CD4-positive, CD25-positive, alpha-beta regulatory T cell (primary cell): Measurements from ENCODE around the gene SLC49A3. TPM values are rescaled to one million over a fixed set of nuclear protein-coding genes. Genes with fewer than 3 reads are reported as not detected.
A peak's percentile ranks its signal among the peaks of the same experiment; 100 is the strongest.
"Not testable (repeated sequence)": the region's sequence is repeated elsewhere in the genome, so short reads cannot be mapped to it uniquely, and the experiment has no call there.

Source experiments
- ATAC-seq, 2 donors: fragments of 150-1000 bp; cut with Tn5 transposase; one replicate each; pipeline ENCODE4 v1.10.0; 2021; ENCODE audit warnings: low read depth in 2 of 2, moderate number of reproducible peaks in 2 of 2, moderate library complexity in 1 of 2
- DNase-seq, 3 donors: peaks; one replicate each; pipeline versions ENCODE4 v3.0.0 to v3.0.0-alpha.2; 2012 to 2022; ENCODE audit warnings: mixed read lengths in 1 of 3
- H3K27ac ChIP-seq: one replicate; pipeline ENCODE4 v1.7.0; 2013; ENCODE audit warnings: mild to moderate bottlenecking, low read length; ENCODE audit not compliant: insufficient read depth, poor library complexity, severe bottlenecking
- H3K27me3 ChIP-seq: one replicate; pipeline ENCODE4 v1.7.0; 2013; ENCODE audit warnings: low read length; ENCODE audit not compliant: control insufficient read depth, insufficient read depth
- H3K36me3 ChIP-seq: one replicate; pipeline ENCODE4 v1.7.0; 2013; ENCODE audit warnings: mild to moderate bottlenecking, low read length, moderate library complexity; ENCODE audit not compliant: control insufficient read depth, insufficient read depth
- H3K4me1 ChIP-seq: 2 replicates; pipeline ENCODE4 v1.7.0; 2013; ENCODE audit warnings: mild to moderate bottlenecking, low read length; ENCODE audit not compliant: insufficient read depth, control insufficient read depth, poor library complexity, severe bottlenecking
- H3K4me3 ChIP-seq: one replicate; pipeline ENCODE4 v1.7.0; 2013; ENCODE audit warnings: low read depth, mild to moderate bottlenecking, low read length, moderate library complexity
- H3K9me3 ChIP-seq, 2 experiments: 1 replicate in 1 of 2; 2 replicates in 1 of 2; pipeline ENCODE4 v1.7.0; 2013; ENCODE audit warnings: low read length in 2 of 2, mild to moderate bottlenecking in 1 of 2, moderate library complexity in 1 of 2; ENCODE audit not compliant: control insufficient read depth in 2 of 2
- H3K27ac Mint-ChIP-seq, 3 donors: one replicate each; pipeline ENCODE4 v1.8.0; 2020 to 2022; ENCODE audit warnings: mild to moderate bottlenecking in 3 of 3, mixed read lengths in 3 of 3, moderate library complexity in 2 of 3
- H3K27me3 Mint-ChIP-seq: one replicate; pipeline ENCODE4 v1.8.0; 2022; ENCODE audit warnings: mild to moderate bottlenecking, mixed read lengths
- H3K36me3 Mint-ChIP-seq: one replicate; pipeline ENCODE4 v1.8.0; 2020; ENCODE audit warnings: mixed read lengths
- H3K4me1 Mint-ChIP-seq, 4 donors: one replicate each; pipeline ENCODE4 v1.8.0; 2020 to 2022; ENCODE audit warnings: mixed read lengths in 4 of 4, mild to moderate bottlenecking in 1 of 4
- H3K4me3 Mint-ChIP-seq, 4 donors: one replicate each; pipeline ENCODE4 v1.8.0; 2020 to 2022; ENCODE audit warnings: mild to moderate bottlenecking in 4 of 4, mixed read lengths in 4 of 4, moderate library complexity in 3 of 4
- H3K9me3 Mint-ChIP-seq, 7 donors: one replicate each; pipeline ENCODE4 v1.8.0; 2020 to 2022; ENCODE audit warnings: mixed read lengths in 7 of 7, mild to moderate bottlenecking in 3 of 7, moderate library complexity in 2 of 7
- polyA plus RNA-seq, 4 donors: library from polyadenylated mRNA; unstranded; fragments of 300-500 nt; fragmentation: Illumina TruSeq; gene quantifications; one replicate each; pipeline ENCODE4 v1.2.3, GENCODE V29; 2021
- total RNA-seq: library from RNA; stranded (reverse); gene quantifications from one replicate; pipeline ENCODE4 v1.2.3, GENCODE V29; 2022

SLC49A3 gene
- total and polyA plus RNA-seq, 5 donors from 2014 or later, result 0.32 to 2.6 (median 0.69) TPM

DNA sequence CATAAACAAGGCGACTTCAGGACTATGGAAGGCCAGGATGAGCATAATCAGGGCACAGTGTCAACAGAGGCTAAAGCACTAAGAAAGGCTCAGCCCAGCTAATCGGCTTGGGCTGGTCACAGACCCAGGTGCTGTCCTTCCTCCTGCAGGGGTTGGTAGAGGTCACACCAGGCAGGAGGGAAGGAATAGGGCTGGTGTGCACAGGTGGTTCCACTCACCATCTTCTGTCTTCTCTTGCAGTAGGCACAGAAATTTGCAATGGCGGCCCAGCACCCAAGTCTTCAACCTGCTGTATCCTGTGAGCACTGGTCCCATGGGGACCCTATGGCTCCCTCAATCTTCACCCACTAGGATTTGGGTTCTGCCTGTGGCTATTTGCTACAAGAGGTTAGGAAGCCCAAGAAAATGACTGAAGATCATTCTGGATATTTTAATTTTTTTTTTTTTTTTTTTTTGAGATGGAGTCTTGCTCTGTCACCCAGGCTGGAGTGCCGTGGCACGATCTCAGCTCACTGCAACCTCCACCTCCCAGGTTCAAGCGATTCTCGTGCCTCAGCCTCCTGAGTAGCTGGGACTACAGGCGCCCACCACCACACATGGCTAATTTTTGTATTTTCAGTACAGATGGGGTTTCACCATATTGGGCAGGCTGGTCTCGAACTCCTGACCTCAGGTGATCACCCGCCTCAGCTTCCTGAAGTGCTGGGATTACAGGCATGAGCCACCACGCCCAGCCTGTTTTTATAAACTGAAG, 19.0 kb downstream of the SLC49A3 start:
- not testable (repeated sequence) for ATAC-seq
- peak overlapping the region in 1 of 3 donors; percentile 32 for H3K27ac Mint-ChIP-seq

GRCh38 chr4:668219-668618, 20.7 kb downstream of the SLC49A3 start:
- ATAC-seq, H3K27me3 Mint-ChIP-seq, DNase-seq, H3K27ac Mint-ChIP-seq, H3K9me3 ChIP-seq, H3K4me3 ChIP-seq, H3K9me3 Mint-ChIP-seq, H3K27me3 ChIP-seq, H3K27ac ChIP-seq, H3K4me1 ChIP-seq: not testable (repeated sequence)
- H3K36me3 Mint-ChIP-seq, result peaks cover 10% of the 10 kb centered on the region
- H3K36me3 ChIP-seq, result peaks cover 22% of the 10 kb centered on the region
- H3K4me3 Mint-ChIP-seq, result peak overlapping the region in 1 of 4 donors; percentile 54
- H3K4me1 Mint-ChIP-seq, result peaks cover 0 to 22% (median 5%) of the 10 kb centered on the region in 4 donors

More for the DNA sequence above, 19.0 kb downstream of the SLC49A3 start:
- H3K36me3 ChIP-seq, result peaks cover 22% of the 10 kb centered on the region
- not testable (repeated sequence) for H3K9me3 ChIP-seq, H3K27me3 Mint-ChIP-seq, DNase-seq, H3K27me3 ChIP-seq, H3K27ac ChIP-seq, H3K4me3 ChIP-seq, H3K9me3 Mint-ChIP-seq
- peaks cover 10% of the 10 kb centered on the region for H3K36me3 Mint-ChIP-seq
- H3K4me1 Mint-ChIP-seq, result peaks cover 0 to 19% (median 0%) of the 10 kb centered on the region in 4 donors
- H3K4me3 Mint-ChIP-seq, result peak overlapping the region in 2 of 4 donors; percentile 38 to 66
- peaks cover 12% of the 10 kb centered on the region for H3K4me1 ChIP-seq

- Mint-ChIP-seq H3K27ac (no peak overlapping the region), H3K9me3 (peaks cover 0 to 1% (median 0%) of the 10 kb centered on the region in 7 donors), H3K4me3 (peak overlapping the region in 2 of 4 donors; percentile 54 to 73), H3K4me1 (peaks cover 0 to 19% (median 5%) of the 10 kb centered on the region in 4 donors), H3K27me3 (no peaks in the 10 kb centered on the region), H3K36me3 (peaks cover 10% of the 10 kb centered on the region)
- no peak for DNase-seq
- ATAC-seq, result no peak
- Histone ChIP-seq H3K27ac (no peak overlapping the region), H3K9me3 (no peaks in the 10 kb centered on the region), H3K4me1 (peaks cover 8% of the 10 kb centered on the region), H3K27me3 (no peaks in the 10 kb centered on the region), H3K4me3 (no peak overlapping the region), H3K36me3 (peaks cover 18% of the 10 kb centered on the region)
Measured at GRCh38 chr4:667545-667925, 21.4 kb downstream of the SLC49A3 start.

- peak overlapping the region in 2 of 4 donors; percentile 54 to 73 for H3K4me3 Mint-ChIP-seq
- DNase-seq (no peak), ATAC-seq (no peak)
- Histone ChIP-seq H3K36me3 (peaks cover 13% of the 10 kb centered on the region), H3K27me3 (no peaks in the 10 kb centered on the region), H3K9me3 (no peaks in the 10 kb centered on the region), H3K4me3 (no peak overlapping the region), H3K27ac (no peak overlapping the region), H3K4me1 (peaks cover 8% of the 10 kb centered on the region)
- no peaks in the 10 kb centered on the region for H3K27me3 Mint-ChIP-seq
- H3K9me3 Mint-ChIP-seq, result peaks cover 0 to 1% (median 0%) of the 10 kb centered on the region in 7 donors
- H3K4me1 Mint-ChIP-seq, result peaks cover 0 to 19% (median 5%) of the 10 kb centered on the region in 4 donors
- H3K27ac Mint-ChIP-seq, result no peak overlapping the region
- peaks cover 7% of the 10 kb centered on the region for H3K36me3 Mint-ChIP-seq
Measured at GRCh38 chr4:666822-667544, 22.0 kb downstream of the SLC49A3 start.

GRCh38 chr4:666436-666810, 22.5 kb downstream of the SLC49A3 start:
- H3K4me1 Mint-ChIP-seq, result peaks cover 0 to 19% (median 5%) of the 10 kb centered on the region in 4 donors
- H3K27me3 Mint-ChIP-seq, result no peaks in the 10 kb centered on the region
- no peak overlapping the region for H3K4me3 Mint-ChIP-seq
- no peak for ATAC-seq
- peaks cover 11% of the 10 kb centered on the region for H3K36me3 Mint-ChIP-seq
- Histone ChIP-seq H3K36me3 (peaks cover 8% of the 10 kb centered on the region), H3K27me3 (no peaks in the 10 kb centered on the region), H3K4me3 (no peak overlapping the region), H3K9me3 (no peaks in the 10 kb centered on the region), H3K4me1 (peaks cover 8% of the 10 kb centered on the region), H3K27ac (no peak overlapping the region)
- peaks cover 0 to 1% (median 0%) of the 10 kb centered on the region in 7 donors for H3K9me3 Mint-ChIP-seq
- no peak overlapping the region for H3K27ac Mint-ChIP-seq
- DNase-seq, result no peak

GRCh38 chr4:665751-666435, 23.1 kb downstream of the SLC49A3 start:
- ATAC-seq, result no peak
- Mint-ChIP-seq H3K36me3 (peaks cover 12% of the 10 kb centered on the region), H3K27me3 (no peaks in the 10 kb centered on the region), H3K4me3 (peak overlapping the region in 1 of 4 donors; percentile 71), H3K27ac (no peak overlapping the region), H3K9me3 (peaks cover 0 to 1% (median 0%) of the 10 kb centered on the region in 7 donors), H3K4me1 (peaks cover 0 to 19% (median 5%) of the 10 kb centered on the region in 4 donors)
- no peaks in the 10 kb centered on the region for H3K9me3 ChIP-seq
- H3K36me3 ChIP-seq, result peaks cover 5% of the 10 kb centered on the region
- H3K4me1 ChIP-seq, result peaks cover 8% of the 10 kb centered on the region
- no peak overlapping the region for H3K4me3 ChIP-seq
- DNase-seq, result no peak
- no peak overlapping the region for H3K27ac ChIP-seq
- no peaks in the 10 kb centered on the region for H3K27me3 ChIP-seq

- H3K27ac Mint-ChIP-seq, result no peak overlapping the region
- H3K27me3 Mint-ChIP-seq, result no peaks in the 10 kb centered on the region
Measured at GRCh38 chr4:665381-665750, 23.6 kb downstream of the SLC49A3 start.

More at GRCh38 chr4:665381-665750, 23.6 kb downstream of the SLC49A3 start:
- DNase-seq (no peak), ATAC-seq (no peak)
- Histone ChIP-seq H3K36me3 (peaks cover under 1% of the 10 kb centered on the region), H3K27me3 (no peaks in the 10 kb centered on the region), H3K4me3 (no peak overlapping the region), H3K9me3 (no peaks in the 10 kb centered on the region), H3K4me1 (peaks cover 8% of the 10 kb centered on the region), H3K27ac (no peak overlapping the region)
- Mint-ChIP-seq H3K36me3 (peaks cover 11% of the 10 kb centered on the region), H3K9me3 (peaks cover 0 to 1% (median 0%) of the 10 kb centered on the region in 7 donors), H3K4me3 (peak overlapping the region; percentile 71 to 86 (median 83)), H3K4me1 (peaks cover 0 to 19% (median 5%) of the 10 kb centered on the region in 4 donors)
